ENCODE data around the gene LEF1. TPM values are rescaled to one million over a fixed set of nuclear protein-coding genes. Genes with fewer than 3 reads are reported as not detected.

Gene LEF1
- polyA plus RNA-seq, 6 donors from 2014 or later: 4.9 to 27.9 (median 9.0) TPM

- Mint-ChIP-seq H3K36me3 (no peaks in the 10 kb centered on the region), H3K27ac (peak overlapping the region in 1 of 6 donors; percentile 39), H3K9me3 (peaks cover 0 to 2% (median 0%) of the 10 kb centered on the region in 7 donors), H3K4me3 (no peak overlapping the region), H3K4me1 (no peaks in the 10 kb centered on the region), H3K27me3 (no peaks in the 10 kb centered on the region)
- ATAC-seq (ENCODE audit: low read depth in 2 of 2) (no peak), DNase-seq (no peak)
Observed at GRCh38 chr4:108081256-108081655, 87.5 kb downstream of the LEF1 start.

- H3K27ac Mint-ChIP-seq: no peak overlapping the region
- no peaks in the 10 kb centered on the region for H3K36me3 Mint-ChIP-seq
- H3K27me3 Mint-ChIP-seq: no peaks in the 10 kb centered on the region
- H3K4me3 Mint-ChIP-seq: no peak overlapping the region
- DNase-seq (no peak), ATAC-seq (ENCODE audit: low read depth in 2 of 2) (no peak)
- no peaks in the 10 kb centered on the region for H3K4me1 Mint-ChIP-seq
- peaks cover 0 to 2% (median 0%) of the 10 kb centered on the region in 7 donors for H3K9me3 Mint-ChIP-seq
Observed at GRCh38 chr4:108080747-108081146, 88.0 kb downstream of the LEF1 start.

GRCh38 chr4:108078024-108078733 is 90.6 kb downstream of the LEF1 start:
- Mint-ChIP-seq H3K9me3 (peaks cover 0 to 2% (median 0%) of the 10 kb centered on the region in 7 donors), H3K4me3 (no peak overlapping the region), H3K36me3 (no peaks in the 10 kb centered on the region), H3K4me1 (no peaks in the 10 kb centered on the region), H3K27ac (no peak overlapping the region), H3K27me3 (no peaks in the 10 kb centered on the region)
- DNase-seq (no peak), ATAC-seq (ENCODE audit: low read depth in 2 of 2) (no peak)

- no peaks in the 10 kb centered on the region for H3K27me3 Mint-ChIP-seq
- no peaks in the 10 kb centered on the region for H3K4me1 Mint-ChIP-seq
- ATAC-seq (ENCODE audit: low read depth in 2 of 2) (peak; percentile 38 to 48), DNase-seq (no peak)
- H3K36me3 Mint-ChIP-seq: no peaks in the 10 kb centered on the region
- H3K4me3 Mint-ChIP-seq: peak overlapping the region in 1 of 8 donors; percentile 30
- peaks cover 0 to 2% (median 0%) of the 10 kb centered on the region in 7 donors for H3K9me3 Mint-ChIP-seq
- peak overlapping the region in 2 of 6 donors; percentile 29 to 59 for H3K27ac Mint-ChIP-seq
Observed at GRCh38 chr4:108072300-108072699, 96.4 kb downstream of the LEF1 start.

GRCh38 chr4:108070775-108071174 is 98.0 kb downstream of the LEF1 start:
- Mint-ChIP-seq H3K9me3 (no peaks in the 10 kb centered on the region), H3K4me1 (no peaks in the 10 kb centered on the region), H3K27ac (no peak overlapping the region)

GRCh38 chr4:108068442-108068841 is 100.3 kb downstream of the LEF1 start:
- DNase-seq (no peak), ATAC-seq (ENCODE audit: low read depth in 2 of 2) (no peak)
- Mint-ChIP-seq H3K4me3 (no peak overlapping the region), H3K27ac (no peak overlapping the region), H3K9me3 (no peaks in the 10 kb centered on the region), H3K4me1 (no peaks in the 10 kb centered on the region), H3K36me3 (no peaks in the 10 kb centered on the region), H3K27me3 (no peaks in the 10 kb centered on the region)

More at GRCh38 chr4:108070775-108071174, 98.0 kb downstream of the LEF1 start:
- Mint-ChIP-seq H3K27me3 (no peaks in the 10 kb centered on the region), H3K4me3 (no peak overlapping the region), H3K36me3 (no peaks in the 10 kb centered on the region)
- ATAC-seq (ENCODE audit: low read depth in 2 of 2) (no peak), DNase-seq (no peak)

- DNase-seq: no peak
- H3K4me3 Mint-ChIP-seq: no peak overlapping the region
- peak overlapping the region in 2 of 6 donors; percentile 8 to 68 for H3K27ac Mint-ChIP-seq
- H3K36me3 Mint-ChIP-seq: no peaks in the 10 kb centered on the region
- no peaks in the 10 kb centered on the region for H3K27me3 Mint-ChIP-seq
- no peaks in the 10 kb centered on the region for H3K9me3 Mint-ChIP-seq
- no peak for ATAC-seq (ENCODE audit: low read depth in 2 of 2)
- no peaks in the 10 kb centered on the region for H3K4me1 Mint-ChIP-seq
Observed at GRCh38 chr4:108060686-108061321, 107.9 kb downstream of the LEF1 start.

GRCh38 chr4:108060164-108060563 is 108.6 kb downstream of the LEF1 start:
- Mint-ChIP-seq H3K27ac (no peak overlapping the region), H3K9me3 (no peaks in the 10 kb centered on the region), H3K36me3 (no peaks in the 10 kb centered on the region), H3K4me3 (no peak overlapping the region), H3K27me3 (no peaks in the 10 kb centered on the region), H3K4me1 (no peaks in the 10 kb centered on the region)
- ATAC-seq (ENCODE audit: low read depth in 2 of 2) (peak in 1 of 2 donors; percentile 21), DNase-seq (no peak)

GRCh38 chr4:108058685-108059440 is 109.9 kb downstream of the LEF1 start:
- no peak for DNase-seq
- Mint-ChIP-seq H3K4me1 (no peaks in the 10 kb centered on the region), H3K27ac (peak overlapping the region in 1 of 6 donors; percentile 27), H3K9me3 (no peaks in the 10 kb centered on the region), H3K27me3 (no peaks in the 10 kb centered on the region), H3K36me3 (no peaks in the 10 kb centered on the region), H3K4me3 (no peak overlapping the region)
- no peak for ATAC-seq (ENCODE audit: low read depth in 2 of 2)

GRCh38 chr4:108056418-108056817 is 112.3 kb downstream of the LEF1 start:
- Mint-ChIP-seq H3K4me3 (no peak overlapping the region), H3K9me3 (no peaks in the 10 kb centered on the region), H3K27me3 (no peaks in the 10 kb centered on the region), H3K27ac (no peak overlapping the region), H3K36me3 (no peaks in the 10 kb centered on the region), H3K4me1 (no peaks in the 10 kb centered on the region)
- DNase-seq (no peak), ATAC-seq (ENCODE audit: low read depth in 2 of 2) (no peak)

GRCh38 chr4:108055787-108056186 is 112.9 kb downstream of the LEF1 start:
- no peaks in the 10 kb centered on the region for H3K4me1 Mint-ChIP-seq
- DNase-seq: no peak
- no peak for ATAC-seq (ENCODE audit: low read depth in 2 of 2)
- H3K9me3 Mint-ChIP-seq: no peaks in the 10 kb centered on the region
- no peak overlapping the region for H3K4me3 Mint-ChIP-seq
- H3K36me3 Mint-ChIP-seq: no peaks in the 10 kb centered on the region
- no peak overlapping the region for H3K27ac Mint-ChIP-seq
- H3K27me3 Mint-ChIP-seq: no peaks in the 10 kb centered on the region

- no peaks in the 10 kb centered on the region for H3K36me3 Mint-ChIP-seq
- no peak overlapping the region for H3K4me3 Mint-ChIP-seq
- H3K27ac Mint-ChIP-seq: no peak overlapping the region
- H3K4me1 Mint-ChIP-seq: peaks cover 0 to 9% (median 5%) of the 10 kb centered on the region in 3 donors
- H3K9me3 Mint-ChIP-seq: no peaks in the 10 kb centered on the region
- ATAC-seq (ENCODE audit: low read depth in 2 of 2): no peak
- no peaks in the 10 kb centered on the region for H3K27me3 Mint-ChIP-seq
- no peak for DNase-seq
Observed at GRCh38 chr4:108054025-108054638, 114.6 kb downstream of the LEF1 start.

- no peaks in the 10 kb centered on the region for H3K36me3 Mint-ChIP-seq
- no peak overlapping the region for H3K4me3 Mint-ChIP-seq
Observed at GRCh38 chr4:108053251-108053711, 115.5 kb downstream of the LEF1 start.

More at GRCh38 chr4:108053251-108053711, 115.5 kb downstream of the LEF1 start:
- Mint-ChIP-seq H3K4me1 (peaks cover 0 to 11% (median 5%) of the 10 kb centered on the region in 3 donors), H3K9me3 (no peaks in the 10 kb centered on the region), H3K27ac (peak overlapping the region in 1 of 6 donors; percentile 4), H3K27me3 (no peaks in the 10 kb centered on the region)
- DNase-seq: no peak
- no peak for ATAC-seq (ENCODE audit: low read depth in 2 of 2)
